ENCODE data around the gene PRCC.

PRCC gene

GRCh38 chr1:156767101-156767878 lies at the start of gene PRCC:
Gene PRCC, plus strand, starts transcription at chr1:156767535. Its CDS starts 237 bp downstream, at chr1:156767772.
- no peak for TF ChIP-seq ZNF274 (IDR thresholded peaks at IDR 0.05; ENCODE audit: low read depth, low read length)
- H3K4me3 ChIP-seq (ENCODE audit: low read length): peak within 1 kb of the TSS; percentile 84

GRCh38 chr1:156721131-156721530 lies 46.2 kb upstream of the PRCC start:
- no peak for TF ChIP-seq ZNF274 (IDR thresholded peaks at IDR 0.05; ENCODE audit: low read depth, low read length)

GRCh38 chr1:156721535-156721934 lies 45.8 kb upstream of the PRCC start:
- no peak for TF ChIP-seq ZNF274 (IDR thresholded peaks at IDR 0.05; ENCODE audit: low read depth, low read length)
- H3K4me3 ChIP-seq (ENCODE audit: low read length): no peak overlapping the region

More at GRCh38 chr1:156721131-156721530, 46.2 kb upstream of the PRCC start:
- H3K4me3 ChIP-seq (ENCODE audit: low read length): no peak overlapping the region

GRCh38 chr1:156725683-156726280 lies 41.6 kb upstream of the PRCC start:
- no peak for TF ChIP-seq ZNF274 (IDR thresholded peaks at IDR 0.05; ENCODE audit: low read depth, low read length)
- peak overlapping the region; percentile 82 for H3K4me3 ChIP-seq (ENCODE audit: low read length)

- TF ChIP-seq ZNF274 (IDR thresholded peaks at IDR 0.05; ENCODE audit: low read depth, low read length): no peak
- peak overlapping the region; percentile 82 for H3K4me3 ChIP-seq (ENCODE audit: low read length)
Observed at GRCh38 chr1:156726549-156727226, 40.6 kb upstream of the PRCC start.

GRCh38 chr1:156727492-156727891 lies 39.8 kb upstream of the PRCC start:
- no peak for TF ChIP-seq ZNF274 (IDR thresholded peaks at IDR 0.05; ENCODE audit: low read depth, low read length)
- H3K4me3 ChIP-seq (ENCODE audit: low read length): peak overlapping the region; percentile 82

GRCh38 chr1:156727926-156728598 lies 39.3 kb upstream of the PRCC start, which contains the start of gene METTL25B:
Gene METTL25B, plus strand, starts transcription at chr1:156728469. Its CDS starts 636 bp downstream, at chr1:156729105.
- H3K4me3 ChIP-seq (ENCODE audit: low read length): peak within 1 kb of the TSS; percentile 92
- TF ChIP-seq ZNF274 (IDR thresholded peaks at IDR 0.05; ENCODE audit: low read depth, low read length): no peak

- TF ChIP-seq ZNF274 (IDR thresholded peaks at IDR 0.05; ENCODE audit: low read depth, low read length): no peak
- peak within 1 kb of the TSS; percentile 92 for H3K4me3 ChIP-seq (ENCODE audit: low read length)
Observed at GRCh38 chr1:156728599-156729462, 38.5 kb upstream of the PRCC start, which contains the start of gene ISG20L2. Gene ISG20L2, minus strand, starts transcription at chr1:156728766. Its CDS starts 1,114 bp downstream, at chr1:156727652.

GRCh38 chr1:156733989-156734584 lies 33.2 kb upstream of the PRCC start:
- TF ChIP-seq ZNF274 (IDR thresholded peaks at IDR 0.05; ENCODE audit: low read depth, low read length): no peak
- no peak overlapping the region for H3K4me3 ChIP-seq (ENCODE audit: low read length)

GRCh38 chr1:156738407-156738806 lies 28.9 kb upstream of the PRCC start:
- TF ChIP-seq ZNF274 (IDR thresholded peaks at IDR 0.05; ENCODE audit: low read depth, low read length): no peak
- H3K4me3 ChIP-seq (ENCODE audit: low read length): no peak overlapping the region

- H3K4me3 ChIP-seq (ENCODE audit: low read length): no peak overlapping the region
- no peak for TF ChIP-seq ZNF274 (IDR thresholded peaks at IDR 0.05; ENCODE audit: low read depth, low read length)
Observed at GRCh38 chr1:156738916-156739315, 28.4 kb upstream of the PRCC start.

- TF ChIP-seq ZNF274 (IDR thresholded peaks at IDR 0.05; ENCODE audit: low read depth, low read length): no peak
- peak overlapping the region; percentile 70 for H3K4me3 ChIP-seq (ENCODE audit: low read length)
Observed at GRCh38 chr1:156740237-156740740, 27.0 kb upstream of the PRCC start.

Measured in GM08714 (cell line).